Endothelial cell of umbilical vein (primary cell): Measurements from ENCODE around the gene TTC1. TPM values are rescaled to one million over a fixed set of nuclear protein-coding genes. Genes with fewer than 3 reads are reported as not detected.

Experiments used
- BruUV-seq: library from RNA; stranded (reverse); fragments of 400-500 nt; replicated peaks from 2 replicates; lab custom pipeline; 2021; lab: Mats Ljungman, UMichigan
- CTCF ChIA-PET: fragments of 300-600, 350-600 bp; sonication (Branson Sonifier 250); formaldehyde crosslinking; loops from one replicate; lab custom pipeline; 2021; ENCODE audit warnings: antibody characterized with exemption, inconsistent platforms; lab: Charles Lee
- POLR2A ChIA-PET: fragments of 300-600, 350-600 bp; sonication (Branson Sonifier 250); formaldehyde crosslinking; loops from one replicate; lab custom pipeline; 2021; ENCODE audit warnings: antibody characterized with exemption, inconsistent platforms; lab: Charles Lee
- DNase-seq: peaks from one replicate; pipeline ENCODE4 v3.0.0-alpha.2; 2011; ENCODE audit warnings: low read depth, low spot score
- FAIRE-seq: peaks from 2 replicates; lab custom pipeline; 2011; peaks lifted over from hg19 to GRCh38; lab: Jason Lieb, UNC
- H2AFZ ChIP-seq: 2 replicates; pipeline ENCODE4 v1.6.0; 2012; ENCODE audit warnings: low read depth, low read length, control low read depth, inconsistent platforms
- H3K27ac ChIP-seq: 2 replicates; pipeline ENCODE4 v1.5.1; 2011; ENCODE audit warnings: low read depth, mild to moderate bottlenecking, control low read depth, low read length, moderate library complexity; ENCODE audit not compliant: insufficient read depth
- H3K27me3 ChIP-seq, 2 experiments: 2 replicates each; pipeline versions ENCODE4 v1.6.0 to v1.6.1; 2011; ENCODE audit warnings: low read length in 2 of 2, mixed read lengths in 1 of 2; ENCODE audit not compliant: control insufficient read depth in 2 of 2, insufficient read depth in 2 of 2
- H3K36me3 ChIP-seq, 2 experiments: 2 replicates in 1 of 2; 3 replicates in 1 of 2; pipeline ENCODE4 v1.5.1; 2011; ENCODE audit warnings: low read length in 2 of 2, mild to moderate bottlenecking in 1 of 2, moderate library complexity in 1 of 2; ENCODE audit not compliant: control insufficient read depth in 2 of 2, insufficient read depth in 2 of 2; ENCODE audit errors: extremely low read depth in 1 of 2
- H3K4me1 ChIP-seq: 3 replicates; pipeline ENCODE4 v1.5.1; 2011; ENCODE audit warnings: mild to moderate bottlenecking, low read length; ENCODE audit not compliant: control insufficient read depth, insufficient read depth; ENCODE audit errors: extremely low read depth
- H3K4me2 ChIP-seq: 2 replicates; pipeline ENCODE4 v1.6.1; 2011; ENCODE audit warnings: low read length, control low read depth, mixed read lengths; ENCODE audit not compliant: insufficient read depth
- H3K4me3 ChIP-seq, 3 experiments: fragments of 200-600 bp in 1 of 3; sonication (generic), shearing (Covaris generic) in 1 of 3; replicated peaks in 1 of 3; 2 replicates each; pipeline ENCODE4 v1.5.1; 2011 to 2016; ENCODE audit warnings: control low read depth in 3 of 3, low read length in 3 of 3, mild to moderate bottlenecking in 2 of 3, inconsistent platforms in 1 of 3, low read depth in 1 of 3, moderate library complexity in 1 of 3; ENCODE audit not compliant: insufficient read depth in 1 of 3
- H3K79me2 ChIP-seq: 2 replicates; pipeline ENCODE4 v1.6.0; 2012; ENCODE audit warnings: low read length, inconsistent platforms; ENCODE audit not compliant: control insufficient read depth, insufficient read depth
- H3K9ac ChIP-seq: replicated peaks from 2 replicates; pipeline ENCODE3; 2011; ENCODE audit warnings: low read length, control low read depth; ENCODE audit not compliant: insufficient read depth; ENCODE audit errors: extremely low read depth
- H3K9me1 ChIP-seq: replicated peaks from 3 replicates; pipeline ENCODE4 v1.6.0; 2011; ENCODE audit warnings: mild to moderate bottlenecking, low read length; ENCODE audit not compliant: control insufficient read depth, insufficient read depth; ENCODE audit errors: extremely low read depth
- H3K9me3 ChIP-seq: replicated peaks from 2 replicates; pipeline ENCODE4 v1.5.1; 2012; ENCODE audit warnings: low read length, inconsistent platforms; ENCODE audit not compliant: control insufficient read depth, insufficient read depth
- H4K20me1 ChIP-seq: replicated peaks from 2 replicates; pipeline ENCODE3; 2011; ENCODE audit warnings: mild to moderate bottlenecking, low read length; ENCODE audit not compliant: control insufficient read depth, insufficient read depth; ENCODE audit errors: extremely low read depth
- EZH2 ChIP-seq: IDR thresholded peaks from 2 replicates; pipeline ENCODE4 v1.6.1; 2012; ENCODE audit warnings: borderline replicate concordance, low read depth, mild to moderate bottlenecking, moderate library complexity, low read length, inconsistent platforms; ENCODE audit not compliant: severe bottlenecking
- FOS ChIP-seq: IDR thresholded peaks from 2 replicates; pipeline ENCODE4 v1.6.1; 2011; ENCODE audit warnings: mild to moderate bottlenecking, low read length, moderate library complexity, borderline replicate concordance; ENCODE audit not compliant: insufficient read depth
- GATA2 ChIP-seq: IDR thresholded peaks from 2 replicates; pipeline ENCODE4 v1.7.0; 2011; ENCODE audit warnings: low read depth, mild to moderate bottlenecking, moderate library complexity, mixed read lengths, low read length; ENCODE audit not compliant: insufficient read length, insufficient read depth
- JUN ChIP-seq: IDR thresholded peaks from 2 replicates; pipeline ENCODE4 v1.6.1; 2011; ENCODE audit warnings: borderline replicate concordance, low read depth; ENCODE audit not compliant: insufficient read length, insufficient read depth
- MYC ChIP-seq: IDR thresholded peaks from one replicate; pipeline ENCODE4 v1.6.1; 2011; ENCODE audit warnings: mild to moderate bottlenecking, low read depth, low read length
- POLR2A ChIP-seq: IDR thresholded peaks from 2 replicates; pipeline ENCODE4 v1.6.1; 2012; ENCODE audit warnings: low read depth, mild to moderate bottlenecking, control low read depth, low read length
- POLR2AphosphoS5 ChIP-seq: IDR thresholded peaks from 2 replicates; pipeline ENCODE4 v1.6.1; 2012; ENCODE audit warnings: low read depth, mild to moderate bottlenecking, control low read depth, low read length, moderate library complexity; ENCODE audit not compliant: insufficient read depth
- dilution Hi-C: fragments of 300-500 bp; cut with MboI; formaldehyde crosslinking; loops from one replicate; pipeline ENCODE4 v1.15.0; 2019; ENCODE audit warnings: low sequenced_read_pairs; ENCODE audit not compliant: extremely low pct_ligation_motif_present
- intact Hi-C: fragments of 100-400 bp; cut with micrococcal nuclease; formaldehyde crosslinking; loops from one replicate; pipeline ENCODE4 v1.10.0; 2022
- polyA plus RNA-seq, 4 experiments: library from polyadenylated mRNA; depleted of rRNA in 3 of 4; stranded (reverse) in 3 of 4; unstranded in 1 of 4; fragments of >200 nt; gene quantifications; 2 replicates each; pipeline versions ENCODE4 v1.2.1 to v1.2.3, GENCODE V29; 2011 to 2012; ENCODE audit warnings: missing spikeins in 1 of 4
- total RNA-seq: library from RNA; stranded (reverse); gene quantifications from 2 replicates; pipeline ENCODE4 v1.2.3, GENCODE V29; 2021
- TF ChIP-seq, protein P1 (sequence below), 2 donors: IDR thresholded peaks; 1 replicate in 1 of 2; 2 replicates in 1 of 2; pipeline ENCODE4 v1.5.1; 2011; ENCODE audit warnings: low read length in 2 of 2, mild to moderate bottlenecking in 2 of 2, moderate library complexity in 2 of 2, control low read depth in 1 of 2, inconsistent platforms in 1 of 2, low read depth in 1 of 2; ENCODE audit not compliant: insufficient read depth in 1 of 2; ENCODE audit errors: extremely low read depth in 1 of 2
- TF ChIP-seq, protein P2 (sequence below): IDR thresholded peaks from 2 replicates; pipeline ENCODE4 v1.6.1; 2011; ENCODE audit not compliant: insufficient read depth, insufficient read length

The TTC1 gene
- total and polyA plus RNA-seq, 2 donors (not counting 3 experiments of a cell fraction or from before 2014, with no cell fraction given), result 23.9 to 62.6 TPM

DNA sequence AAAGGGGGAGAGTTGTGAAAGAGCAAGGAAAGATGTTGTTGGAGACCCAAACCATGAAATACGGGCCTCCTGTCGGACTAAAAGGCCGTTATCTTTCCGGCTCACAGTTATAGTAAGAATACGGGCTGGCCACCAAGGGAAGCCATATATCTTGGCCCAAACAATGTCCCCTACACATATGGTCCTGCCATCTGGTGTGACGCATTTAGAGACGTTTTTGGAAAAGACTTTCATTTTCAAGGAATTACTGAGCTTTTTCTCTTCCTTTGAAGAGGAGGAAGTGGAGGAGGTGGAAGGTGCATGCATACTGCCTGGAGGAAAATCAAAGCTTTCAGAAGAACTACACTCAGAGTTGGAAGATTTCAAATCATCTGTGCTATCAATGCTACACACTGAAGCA is 83.6 kb downstream of the TTC1 start:
- no peaks in the 10 kb centered on the region for H3K9me1 ChIP-seq
- no peak overlapping the region for H3K27ac ChIP-seq
- no peak overlapping the region for H3K4me2 ChIP-seq
- H3K4me3 ChIP-seq, result no peak overlapping the region
- BruUV-seq, result no TSS peak
- H3K9ac ChIP-seq, result no peak overlapping the region
- ChIA-PET POLR2A (no interaction called here), CTCF (interaction anchor here (1.3 kb wide), 1 partner anchor 70 kb away, joined by 4 read pairs; no protein-coding TSS in a partner anchor)
- H3K27me3 ChIP-seq, result no peaks in the 10 kb centered on the region
- no peaks in the 10 kb centered on the region for H4K20me1 ChIP-seq
- DNase-seq (no peak), FAIRE-seq (no peak)
- H2AFZ ChIP-seq, result no peak overlapping the region
- peaks cover 5 to 8% of the 10 kb centered on the region in 2 experiments for H3K36me3 ChIP-seq
- dilution Hi-C loops, result no loop called here
- TF ChIP-seq, protein P1, sequence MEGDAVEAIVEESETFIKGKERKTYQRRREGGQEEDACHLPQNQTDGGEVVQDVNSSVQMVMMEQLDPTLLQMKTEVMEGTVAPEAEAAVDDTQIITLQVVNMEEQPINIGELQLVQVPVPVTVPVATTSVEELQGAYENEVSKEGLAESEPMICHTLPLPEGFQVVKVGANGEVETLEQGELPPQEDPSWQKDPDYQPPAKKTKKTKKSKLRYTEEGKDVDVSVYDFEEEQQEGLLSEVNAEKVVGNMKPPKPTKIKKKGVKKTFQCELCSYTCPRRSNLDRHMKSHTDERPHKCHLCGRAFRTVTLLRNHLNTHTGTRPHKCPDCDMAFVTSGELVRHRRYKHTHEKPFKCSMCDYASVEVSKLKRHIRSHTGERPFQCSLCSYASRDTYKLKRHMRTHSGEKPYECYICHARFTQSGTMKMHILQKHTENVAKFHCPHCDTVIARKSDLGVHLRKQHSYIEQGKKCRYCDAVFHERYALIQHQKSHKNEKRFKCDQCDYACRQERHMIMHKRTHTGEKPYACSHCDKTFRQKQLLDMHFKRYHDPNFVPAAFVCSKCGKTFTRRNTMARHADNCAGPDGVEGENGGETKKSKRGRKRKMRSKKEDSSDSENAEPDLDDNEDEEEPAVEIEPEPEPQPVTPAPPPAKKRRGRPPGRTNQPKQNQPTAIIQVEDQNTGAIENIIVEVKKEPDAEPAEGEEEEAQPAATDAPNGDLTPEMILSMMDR (IDR thresholded peaks at IDR 0.05; ENCODE audit: extremely low read depth in 1 of 2, insufficient read depth in 1 of 2, low read depth in 1 of 2, low read length in 2 of 2), result no peak
- TF ChIP-seq EZH2 (no peak), POLR2A (no peak), MYC (no peak), POLR2AphosphoS5 (no peak), JUN (no peak), FOS (no peak), GATA2 (no peak)
- TF ChIP-seq, protein P2, sequence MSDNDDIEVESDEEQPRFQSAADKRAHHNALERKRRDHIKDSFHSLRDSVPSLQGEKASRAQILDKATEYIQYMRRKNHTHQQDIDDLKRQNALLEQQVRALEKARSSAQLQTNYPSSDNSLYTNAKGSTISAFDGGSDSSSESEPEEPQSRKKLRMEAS, result no peak
- peaks cover 17% of the 10 kb centered on the region for H3K4me1 ChIP-seq
- H3K79me2 ChIP-seq, result peaks cover 12% of the 10 kb centered on the region
- no peaks in the 10 kb centered on the region for H3K9me3 ChIP-seq
- intact Hi-C loops, result no loop called here
